WERI-Rb-1 (cell line): ENCODE results near the gene CARF.
"Not testable (repeated sequence)": the region's sequence is repeated elsewhere in the genome, so short reads cannot be mapped to it uniquely, and the experiment has no call there.

Experiments
- DNase-seq: peaks from one replicate; pipeline ENCODE4 v3.0.0-alpha.2; 2020
- H3K27ac ChIP-seq: fragments of 250-450 bp; sonication (Bioruptor Pico); 2 replicates; pipeline ENCODE4 v1.5.1; 2020; ENCODE audit warnings: mild to moderate bottlenecking, moderate library complexity
- H3K27me3 ChIP-seq: fragments of 250-450 bp; sonication (Bioruptor Pico); 2 replicates; pipeline ENCODE4 v1.5.1; 2021; ENCODE audit warnings: mild to moderate bottlenecking, low read depth, moderate library complexity; ENCODE audit not compliant: insufficient read depth, severe bottlenecking
- H3K36me3 ChIP-seq: fragments of 250-450 bp; sonication (Bioruptor Pico); 2 replicates; pipeline ENCODE4 v1.5.1; 2020; ENCODE audit warnings: mild to moderate bottlenecking, moderate library complexity
- H3K4me3 ChIP-seq: 2 replicates; pipeline ENCODE4 v1.5.1; 2011; ENCODE audit warnings: low read depth, mild to moderate bottlenecking, control low read depth, low read length
- H3K9me3 ChIP-seq: fragments of 250-450 bp; sonication (Bioruptor Pico); 2 replicates; pipeline ENCODE4 v1.5.1; 2021; ENCODE audit warnings: mild to moderate bottlenecking, moderate library complexity; ENCODE audit not compliant: severe bottlenecking
- CTCF ChIP-seq: IDR thresholded peaks from 2 replicates; pipeline ENCODE4 v1.5.1; 2011; ENCODE audit warnings: low read depth, mild to moderate bottlenecking, control low read depth, inconsistent platforms, low read length

The CARF gene

GRCh38 chr2:202945497-202945896 lies 33.4 kb downstream of the CARF start:
- Histone ChIP-seq H3K27ac (no peak overlapping the region), H3K4me3 (no peak overlapping the region), H3K9me3 (no peaks in the 10 kb centered on the region), H3K27me3 (no peaks in the 10 kb centered on the region), H3K36me3 (no peaks in the 10 kb centered on the region)
- no peak for DNase-seq
- TF ChIP-seq CTCF, result no peak

- not testable (repeated sequence) for H3K27ac ChIP-seq, H3K36me3 ChIP-seq, H3K9me3 ChIP-seq, H3K27me3 ChIP-seq, H3K4me3 ChIP-seq, DNase-seq
Measured at GRCh38 chr2:202949333-202949732, 37.3 kb downstream of the CARF start.

- Histone ChIP-seq H3K27ac (no peak overlapping the region), H3K27me3 (no peaks in the 10 kb centered on the region), H3K9me3 (no peaks in the 10 kb centered on the region), H3K36me3 (no peaks in the 10 kb centered on the region), H3K4me3 (no peak overlapping the region)
- TF ChIP-seq CTCF, result no peak
- DNase-seq, result no peak
Measured at GRCh38 chr2:202950592-202950991, 38.5 kb downstream of the CARF start.

DNA sequence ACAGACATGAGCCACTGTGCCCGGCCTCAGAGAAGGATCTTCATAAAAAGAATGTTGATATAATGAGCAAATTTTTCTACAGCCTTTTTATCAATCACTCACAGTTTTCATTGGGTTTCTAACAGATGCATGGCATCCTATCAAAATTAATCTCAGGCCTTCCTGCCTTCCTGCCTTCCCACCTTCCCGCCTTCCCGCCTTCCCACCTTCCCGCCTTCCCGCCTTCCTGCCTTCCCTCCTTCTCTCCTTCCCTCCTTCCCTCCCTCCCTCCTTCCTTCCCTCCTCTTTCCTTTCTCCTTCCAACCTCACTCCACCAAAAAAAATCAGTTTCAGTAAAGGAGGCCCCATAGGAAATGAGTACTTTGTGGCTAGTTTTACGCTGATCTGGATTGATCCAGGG lies 48.4 kb downstream of the CARF start:
- TF ChIP-seq CTCF, result no peak
- Histone ChIP-seq H3K27me3 (no peaks in the 10 kb centered on the region), H3K9me3 (no peaks in the 10 kb centered on the region), H3K27ac (no peak overlapping the region), H3K4me3 (no peak overlapping the region), H3K36me3 (no peaks in the 10 kb centered on the region)
- DNase-seq, result no peak

GRCh38 chr2:202963712-202964111 lies 51.6 kb downstream of the CARF start:
- no peaks in the 10 kb centered on the region for H3K36me3 ChIP-seq
- no peak for DNase-seq
- no peak overlapping the region for H3K4me3 ChIP-seq
- TF ChIP-seq CTCF, result no peak
- no peaks in the 10 kb centered on the region for H3K9me3 ChIP-seq
- no peaks in the 10 kb centered on the region for H3K27me3 ChIP-seq
- H3K27ac ChIP-seq, result no peak overlapping the region

GRCh38 chr2:202965810-202966460 lies 53.9 kb downstream of the CARF start:
- H3K4me3 ChIP-seq, result no peak overlapping the region
- H3K9me3 ChIP-seq, result no peaks in the 10 kb centered on the region
- no peak for DNase-seq
- H3K27me3 ChIP-seq, result no peaks in the 10 kb centered on the region
- H3K27ac ChIP-seq, result no peak overlapping the region
- H3K36me3 ChIP-seq, result no peaks in the 10 kb centered on the region
- TF ChIP-seq CTCF, result no peak

DNA sequence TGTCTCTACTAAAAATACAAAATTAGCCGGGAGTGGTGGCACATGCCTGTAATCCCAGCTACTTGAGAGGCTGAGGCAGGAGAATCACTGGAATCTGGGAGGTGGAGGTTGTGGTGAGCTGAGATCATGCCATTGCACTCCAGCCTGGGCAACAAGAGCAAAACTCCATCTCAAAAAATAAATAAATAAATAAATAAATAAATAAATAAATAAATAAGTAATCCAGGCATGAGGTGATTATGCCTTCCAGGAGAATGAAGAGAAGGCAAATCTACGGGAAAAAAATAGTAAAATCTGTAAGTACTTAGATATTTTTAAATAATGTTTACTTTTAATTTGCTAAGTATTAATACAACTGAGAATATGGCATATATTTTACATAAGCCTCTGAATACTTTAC lies 57.3 kb downstream of the CARF start:
- not testable (repeated sequence) for H3K4me3 ChIP-seq, DNase-seq, H3K36me3 ChIP-seq, H3K27me3 ChIP-seq, H3K9me3 ChIP-seq, H3K27ac ChIP-seq
